Right lobe of liver (tissue), 6 donors: ENCODE data around the gene TCFL5. TPM values are rescaled to one million over a fixed set of nuclear protein-coding genes. Genes with fewer than 3 reads are reported as not detected.

Experiments used
- ATAC-seq, 4 donors: fragments of 200-7000 bp; cut with Tn5 transposase; one replicate each; pipeline ENCODE4 v1.9.1; 2020; ENCODE audit warnings: mild to moderate bottlenecking in 4 of 4, moderate library complexity in 4 of 4
- DNase-seq, 3 donors: peaks; one replicate each; pipeline ENCODE4 v3.0.0-alpha.2; 2020
- H3K27ac ChIP-seq, 3 donors: fragments of 200-600 bp; one replicate each; pipeline ENCODE4 v1.8.0; 2022
- H3K27me3 ChIP-seq, 2 donors: fragments of 200-600 bp; one replicate each; pipeline ENCODE4 v1.8.0; 2022
- H3K36me3 ChIP-seq, 4 donors: fragments of 200-600 bp; sonication (generic) in 1 of 4; one replicate each; pipeline versions ENCODE4 v1.5.1 to v1.8.0; 2017 to 2022; ENCODE audit warnings: control low read depth in 1 of 4
- H3K4me1 ChIP-seq, 4 donors: fragments of 200-600 bp; sonication (generic) in 1 of 4; one replicate each; pipeline versions ENCODE4 v1.5.1 to v1.8.0; 2017 to 2022; ENCODE audit warnings: control low read depth in 1 of 4
- H3K4me3 ChIP-seq, 3 donors: fragments of 200-600 bp; one replicate each; pipeline ENCODE4 v1.8.0; 2022
- H3K9me3 ChIP-seq, 4 donors: fragments of 200-600 bp; sonication (generic) in 1 of 4; one replicate each; pipeline versions ENCODE4 v1.5.1 to v1.8.0; 2017 to 2022; ENCODE audit warnings: control low read depth in 1 of 4
- POLR2A ChIP-seq: fragments of 450-650 bp; IDR thresholded peaks from one replicate; pipeline ENCODE4 v1.6.1; 2017; ENCODE audit warnings: antibody characterized with exemption, mild to moderate bottlenecking
- WGBS: methylation state at CpG from one replicate; pipeline ENCODE4 v1.1.6; 2018; ENCODE audit warnings: low coverage, low lambda C conversion rate; ENCODE audit not compliant: insufficient coverage; ENCODE audit errors: missing lambda C conversion rate; 5-methylcytosine and 5-hydroxymethylcytosine counted together
- intact Hi-C, 2 donors: fragments of 100-400 bp; cut with DNase I; formaldehyde crosslinking; loops; one replicate each; pipeline versions ENCODE4 v1.11.2 to v1.14.1; 2022
- long read RNA-seq: library from polyadenylated mRNA; unstranded; transcript quantifications from one replicate; pipeline ENCODE4 v2.0.0, GENCODE V29; 2019
- total RNA-seq, 6 experiments: library from RNA; depleted of rRNA in 2 of 6; stranded (reverse); fragments of >200 nt in 2 of 6; fragmentation: NEBNext Ultra II Directional in 3 of 6; extraction: Animal tissue kit (Norgen Biotek cat#: 25700) in 3 of 6; gene quantifications; one replicate each; pipeline versions ENCODE4 v1.1.0 to v1.2.4, GENCODE V29; 2016 to 2023
- TF ChIP-seq, protein P1 (sequence below), 4 donors: fragments of 200-600 bp in 3 of 4; fragments of 450-650 bp in 1 of 4; IDR thresholded peaks; one replicate each; pipeline versions ENCODE4 v1.5.1 to v1.8.0; 2016 to 2022; ENCODE audit warnings: antibody characterized with exemption in 4 of 4, mild to moderate bottlenecking in 2 of 4
- donor health status: DM: no; HTN: yes; CAD: no.
- donor health status: DM: no; HTN: no; CAD: no.
- donor health status: DM: no; HTN: no; CAD: no.
- donor health status: DM: no; HTN: yes; CAD: no.
- donor health status: DM: no; HTN: yes; CAD: no.

The TCFL5 gene
- total RNA-seq, result 1 to 10 TPM; 2.9 to 5.1 (median 3.9) TPM
- long read RNA-seq, partial matches to known transcripts, result 0 of 1 reads
- long read RNA-seq, other reads (novel, unspliced or antisense), result 1 of 1 reads

GRCh38 chr20:62861726-62862336 is at the start of gene TCFL5:
TCFL5 (minus strand) TSS chr20:62861822; CDS start chr20:62861670, 152 bp downstream.
- H3K9me3 ChIP-seq, result no peaks in the 10 kb centered on the region
- DNase-seq, result peak; percentile 94 to 95 (median 95)
- TF ChIP-seq POLR2A, result no peak
- TF ChIP-seq, protein P1, sequence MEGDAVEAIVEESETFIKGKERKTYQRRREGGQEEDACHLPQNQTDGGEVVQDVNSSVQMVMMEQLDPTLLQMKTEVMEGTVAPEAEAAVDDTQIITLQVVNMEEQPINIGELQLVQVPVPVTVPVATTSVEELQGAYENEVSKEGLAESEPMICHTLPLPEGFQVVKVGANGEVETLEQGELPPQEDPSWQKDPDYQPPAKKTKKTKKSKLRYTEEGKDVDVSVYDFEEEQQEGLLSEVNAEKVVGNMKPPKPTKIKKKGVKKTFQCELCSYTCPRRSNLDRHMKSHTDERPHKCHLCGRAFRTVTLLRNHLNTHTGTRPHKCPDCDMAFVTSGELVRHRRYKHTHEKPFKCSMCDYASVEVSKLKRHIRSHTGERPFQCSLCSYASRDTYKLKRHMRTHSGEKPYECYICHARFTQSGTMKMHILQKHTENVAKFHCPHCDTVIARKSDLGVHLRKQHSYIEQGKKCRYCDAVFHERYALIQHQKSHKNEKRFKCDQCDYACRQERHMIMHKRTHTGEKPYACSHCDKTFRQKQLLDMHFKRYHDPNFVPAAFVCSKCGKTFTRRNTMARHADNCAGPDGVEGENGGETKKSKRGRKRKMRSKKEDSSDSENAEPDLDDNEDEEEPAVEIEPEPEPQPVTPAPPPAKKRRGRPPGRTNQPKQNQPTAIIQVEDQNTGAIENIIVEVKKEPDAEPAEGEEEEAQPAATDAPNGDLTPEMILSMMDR (IDR thresholded peaks at IDR 0.05), result no peak
- peaks cover 0 to 5% (median 0%) of the 10 kb centered on the region in 4 donors for H3K36me3 ChIP-seq
- H3K27me3 ChIP-seq, result no peaks in the 10 kb centered on the region
- intact Hi-C loops, result no loop called here
- WGBS, result 43% methylated on average over 2 of the region's 70 CpGs
- ATAC-seq, result peak; percentile 98 to 99 (median 99)
- H3K4me1 ChIP-seq, result peaks cover 0 to 10% (median 2%) of the 10 kb centered on the region in 4 donors
- peak within 1 kb of the TSS; percentile 23 to 61 (median 37) for H3K4me3 ChIP-seq
- no peak within 1 kb of the TSS for H3K27ac ChIP-seq

GRCh38 chr20:62910777-62911497 is 49.3 kb upstream of the TCFL5 start:
- peaks cover 0 to 30% (median 9%) of the 10 kb centered on the region in 4 donors for H3K4me1 ChIP-seq
- peaks cover 10 to 73% (median 45%) of the 10 kb centered on the region in 4 donors for H3K36me3 ChIP-seq
- no peak for TF ChIP-seq POLR2A
- TF ChIP-seq, protein P1 (IDR thresholded peaks at IDR 0.05), result no peak
- DNase-seq, result no peak
- intact Hi-C loops, result no loop called here
- H3K4me3 ChIP-seq, result no peak overlapping the region
- ATAC-seq, result no peak
- no peaks in the 10 kb centered on the region for H3K27me3 ChIP-seq
- H3K9me3 ChIP-seq, result no peaks in the 10 kb centered on the region
- H3K27ac ChIP-seq, result no peak overlapping the region
- WGBS, result 87% methylated on average over 13 of the region's 45 CpGs

- intact Hi-C loops, result no loop called here
- Histone ChIP-seq H3K4me1 (peaks cover 0 to 23% (median 7%) of the 10 kb centered on the region in 4 donors), H3K4me3 (no peak overlapping the region), H3K36me3 (peaks cover 10 to 79% (median 51%) of the 10 kb centered on the region in 4 donors), H3K9me3 (no peaks in the 10 kb centered on the region), H3K27me3 (no peaks in the 10 kb centered on the region), H3K27ac (no peak overlapping the region)
- TF ChIP-seq, protein P1 (IDR thresholded peaks at IDR 0.05), result no peak
- TF ChIP-seq POLR2A, result no peak
- no peak for ATAC-seq
- WGBS, result 93% methylated on average over 6 of the region's 11 CpGs
- DNase-seq, result no peak
Observed at GRCh38 chr20:62910217-62910766, 48.7 kb upstream of the TCFL5 start.

DNA sequence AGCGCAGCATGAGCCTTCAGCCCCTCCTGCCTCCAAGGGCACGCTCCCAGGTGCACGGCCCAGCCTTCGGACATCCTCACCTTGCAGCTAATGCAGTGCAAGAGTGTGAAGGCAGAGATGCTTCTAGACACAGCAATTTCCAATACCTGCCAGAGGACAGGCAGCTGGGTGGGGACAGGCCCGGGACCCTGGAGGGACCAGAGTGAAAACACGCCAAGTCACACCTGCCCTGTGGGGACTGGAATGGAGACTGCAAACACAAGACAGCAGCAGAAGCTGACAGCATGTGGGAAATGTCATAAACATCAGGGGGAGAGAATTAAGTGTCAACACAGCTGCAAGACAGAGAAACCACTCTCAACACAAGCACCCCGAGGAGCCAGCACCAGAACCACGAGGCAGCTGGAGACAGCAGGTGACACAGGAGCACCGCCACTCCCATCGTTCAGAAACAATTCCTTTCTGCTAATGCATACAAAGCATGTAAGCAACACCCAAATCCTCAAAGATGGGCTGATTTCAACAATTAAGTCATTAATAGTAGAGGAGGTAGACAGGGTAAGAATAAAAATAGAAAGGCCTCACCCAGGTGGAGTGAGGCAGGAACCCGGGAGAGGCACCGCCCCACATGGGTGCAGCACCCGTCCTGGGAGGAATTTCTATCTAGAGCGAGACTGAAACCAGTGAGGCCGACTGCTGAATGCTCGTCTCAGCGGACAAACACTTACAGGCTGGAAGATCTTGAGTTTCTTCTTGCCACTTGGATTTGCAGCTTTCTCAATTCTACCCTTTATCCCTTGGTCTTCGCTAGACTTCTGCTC is 47.6 kb upstream of the TCFL5 start:
- Histone ChIP-seq H3K9me3 (no peaks in the 10 kb centered on the region), H3K4me3 (no peak overlapping the region), H3K27ac (no peak overlapping the region), H3K36me3 (peaks cover 10 to 91% (median 59%) of the 10 kb centered on the region in 4 donors), H3K27me3 (no peaks in the 10 kb centered on the region), H3K4me1 (peaks cover 0 to 18% (median 5%) of the 10 kb centered on the region in 4 donors)
- intact Hi-C loops, result loop anchor here (10.0 kb wide), 2 partner anchors 56 to 96 kb away; partner anchors contain the start of gene BHLHE23 (in 2 of the 2)
- ATAC-seq (no peak), DNase-seq (no peak)
- WGBS, result 89% methylated on average over 17 of the region's 18 CpGs
- no peak for TF ChIP-seq POLR2A
- TF ChIP-seq, protein P1 (IDR thresholded peaks at IDR 0.05), result no peak
